Fibroblast of gingiva (primary cell): ENCODE data around the gene MBTPS2.
"Not testable (repeated sequence)": the region's sequence is repeated elsewhere in the genome, so short reads cannot be mapped to it uniquely, and the experiment has no call there.

Source experiments
- DNase-seq: peaks from one replicate; pipeline ENCODE4 v3.0.0-alpha.2; 2011; ENCODE audit warnings: low read depth

Gene MBTPS2

DNA sequence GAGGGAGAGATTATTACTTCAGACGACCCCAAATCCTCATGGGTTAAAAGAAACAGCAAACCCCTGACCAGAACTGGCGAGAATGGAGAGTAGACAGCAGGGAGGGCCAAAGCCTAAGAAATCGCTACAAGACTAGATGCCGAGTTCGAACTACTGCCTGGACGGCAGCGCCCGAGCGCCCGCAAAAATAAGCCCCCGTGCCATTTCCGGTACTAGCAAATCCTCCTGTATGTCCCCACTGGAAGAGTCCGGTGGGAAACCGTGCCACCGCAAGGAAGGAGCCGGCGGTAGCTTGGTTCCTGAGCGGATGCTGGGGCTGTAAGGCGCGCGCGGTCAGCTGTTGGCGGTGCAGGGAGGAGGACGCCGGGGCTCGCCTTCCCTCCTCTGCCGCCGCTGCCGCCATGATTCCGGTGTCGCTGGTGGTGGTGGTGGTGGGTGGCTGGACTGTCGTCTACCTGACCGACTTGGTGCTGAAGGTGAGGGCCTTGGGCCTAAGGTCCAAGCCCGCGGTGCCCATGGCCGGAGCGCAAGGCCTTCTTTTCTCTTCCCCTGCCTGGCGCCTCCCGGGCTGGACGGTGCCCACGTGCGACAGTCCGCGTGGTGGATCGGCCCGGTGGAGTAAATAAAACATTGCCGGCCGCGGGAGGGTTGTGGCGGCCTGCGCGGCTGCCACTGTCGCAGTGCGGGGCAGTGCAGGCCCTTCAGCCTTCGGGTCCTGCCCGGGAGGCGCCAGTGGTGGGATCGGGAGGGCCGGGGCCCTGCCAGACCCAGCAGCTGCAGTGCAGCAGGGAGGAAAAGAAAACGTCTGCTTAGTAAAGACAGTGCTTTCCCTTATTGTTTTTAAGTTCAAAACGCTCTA lies at the start of gene MBTPS2:
MBTPS2 (plus strand) TSS at position 284 of the 859 bp plus-strand sequence; CDS start at position 402, 118 bp downstream.
- peak; percentile 90 for DNase-seq

GRCh38 chrX:21798677-21799219 lies 40.7 kb upstream of the MBTPS2 start:
- DNase-seq = peak; percentile 14

DNA sequence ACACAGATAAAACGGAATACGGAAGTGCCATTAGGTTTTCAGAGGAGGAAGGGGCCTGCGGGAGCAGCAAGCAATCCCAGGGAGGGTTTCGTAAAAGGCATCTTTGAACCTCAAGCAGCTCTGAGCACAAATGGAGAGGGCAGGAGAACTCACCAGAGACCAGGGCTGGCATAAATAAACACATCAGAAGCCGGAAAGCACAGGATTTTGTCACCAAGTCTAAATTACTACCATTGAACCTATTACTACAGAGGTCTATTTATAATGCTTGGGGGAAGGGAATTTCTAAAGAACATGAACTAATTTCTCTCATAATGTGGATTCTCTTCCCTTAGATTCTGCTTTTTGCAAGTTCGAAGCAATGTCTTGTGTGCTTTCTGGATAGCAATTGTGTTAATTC lies 39.6 kb upstream of the MBTPS2 start:
- peak; percentile 5 for DNase-seq

DNA sequence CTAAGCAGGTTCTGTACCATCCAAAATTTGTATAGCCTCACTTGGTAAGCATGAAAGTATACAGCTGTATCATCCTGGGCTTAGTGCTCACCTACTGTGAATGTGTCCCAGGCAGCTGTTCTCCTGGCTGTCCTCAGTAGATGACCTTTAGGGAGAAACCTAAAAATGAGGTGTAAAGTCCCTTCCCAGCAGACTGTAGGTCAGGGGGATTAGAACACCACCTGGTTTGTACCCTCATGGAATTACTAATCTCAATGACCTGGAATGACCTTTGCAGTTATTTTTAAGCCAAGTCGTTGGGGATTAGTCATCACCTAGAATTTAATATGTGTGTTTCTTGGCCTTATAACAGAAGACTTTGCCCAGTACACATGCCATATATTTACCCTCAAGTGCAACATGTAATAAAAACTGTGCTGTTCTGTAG lies 39.1 kb upstream of the MBTPS2 start:
- peak; percentile 22 for DNase-seq

GRCh38 chrX:21802054-21802670 lies 37.3 kb upstream of the MBTPS2 start:
- no peak for DNase-seq

- no peak for DNase-seq
Observed at GRCh38 chrX:21802839-21803238, 36.6 kb upstream of the MBTPS2 start.

DNA sequence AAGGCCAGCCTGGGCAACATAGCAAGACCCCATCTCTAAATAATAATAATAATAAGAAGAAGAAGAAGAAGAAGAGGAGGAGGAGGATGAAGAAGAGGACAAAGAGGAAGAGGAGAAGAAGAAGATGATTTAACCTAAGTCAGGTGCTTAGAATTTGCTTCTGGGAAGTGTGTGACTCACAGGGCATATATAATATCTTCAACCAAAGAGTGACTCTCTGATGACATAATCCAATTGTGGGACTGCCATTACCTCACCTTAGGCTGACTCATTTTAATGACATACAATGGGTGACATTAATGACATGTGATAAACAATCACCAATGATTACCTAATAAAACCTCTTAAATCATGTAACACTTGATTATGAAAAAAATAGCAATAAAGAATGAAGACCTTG lies 32.7 kb upstream of the MBTPS2 start:
- DNase-seq = no peak

GRCh38 chrX:21811832-21812231 lies 27.6 kb upstream of the MBTPS2 start:
- no peak for DNase-seq

DNA sequence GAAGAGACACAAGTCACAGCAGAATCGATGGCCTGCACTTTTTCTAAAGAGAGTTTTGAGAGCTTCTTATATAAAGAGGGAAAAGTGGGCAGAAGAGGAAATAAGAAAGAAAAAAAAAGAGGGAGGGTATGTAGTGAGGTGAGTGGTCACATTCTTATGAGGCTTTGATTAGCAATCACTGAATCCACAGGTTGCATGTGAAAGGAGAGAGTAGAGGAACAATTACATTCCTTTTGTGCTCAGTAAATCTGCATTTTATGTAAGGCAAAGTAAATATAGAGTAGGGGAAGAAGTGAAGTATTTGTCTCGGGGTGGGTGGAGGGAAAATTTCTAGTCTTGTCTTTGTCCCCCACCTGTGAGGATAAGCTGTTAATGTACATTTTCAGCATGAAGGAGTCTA lies 26.8 kb upstream of the MBTPS2 start:
- no peak for DNase-seq

GRCh38 chrX:21813612-21814368 lies 25.6 kb upstream of the MBTPS2 start:
- DNase-seq = no peak

GRCh38 chrX:21816136-21816535 lies 23.3 kb upstream of the MBTPS2 start:
- DNase-seq = no peak

DNA sequence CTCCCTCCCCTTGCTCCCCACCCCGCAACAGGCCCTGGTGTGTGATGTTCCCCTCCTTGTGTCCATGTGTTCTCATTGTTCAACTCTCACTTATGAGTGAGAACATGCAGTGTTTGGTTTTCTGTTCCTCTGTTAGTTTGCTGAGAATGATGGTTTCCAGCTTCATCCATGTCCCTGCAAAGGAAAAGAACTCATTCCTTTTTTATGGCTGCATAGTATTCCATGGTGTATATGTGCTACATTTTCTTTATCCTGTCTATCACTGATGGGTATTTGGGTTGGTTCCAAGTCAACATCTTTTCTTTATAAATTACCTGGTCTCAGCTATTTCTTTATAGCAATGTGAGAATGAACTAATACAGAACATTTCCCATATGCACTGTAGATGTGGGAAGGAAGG lies 19.2 kb upstream of the MBTPS2 start:
- not testable (repeated sequence) for DNase-seq

GRCh38 chrX:21821875-21822274 lies 17.5 kb upstream of the MBTPS2 start:
- DNase-seq = no peak

DNA sequence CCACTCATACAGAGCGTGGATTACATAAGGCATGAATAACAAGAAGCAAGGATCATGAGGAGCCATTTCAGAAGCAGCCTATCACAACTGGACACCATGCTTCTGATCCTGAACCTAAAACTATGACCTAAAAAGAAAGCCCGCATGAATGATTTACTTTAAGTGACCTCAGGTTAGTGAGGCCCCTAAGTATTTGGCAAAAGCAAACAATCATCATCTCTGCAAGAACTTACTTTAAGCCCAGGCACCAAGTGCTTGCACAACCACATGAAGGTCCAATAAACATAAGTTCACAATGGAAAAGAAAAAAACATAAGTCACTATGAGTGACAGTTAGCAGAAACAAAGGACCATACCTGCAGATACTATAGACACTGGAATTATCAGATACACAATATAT lies 7.9 kb upstream of the MBTPS2 start:
- DNase-seq = no peak

DNA sequence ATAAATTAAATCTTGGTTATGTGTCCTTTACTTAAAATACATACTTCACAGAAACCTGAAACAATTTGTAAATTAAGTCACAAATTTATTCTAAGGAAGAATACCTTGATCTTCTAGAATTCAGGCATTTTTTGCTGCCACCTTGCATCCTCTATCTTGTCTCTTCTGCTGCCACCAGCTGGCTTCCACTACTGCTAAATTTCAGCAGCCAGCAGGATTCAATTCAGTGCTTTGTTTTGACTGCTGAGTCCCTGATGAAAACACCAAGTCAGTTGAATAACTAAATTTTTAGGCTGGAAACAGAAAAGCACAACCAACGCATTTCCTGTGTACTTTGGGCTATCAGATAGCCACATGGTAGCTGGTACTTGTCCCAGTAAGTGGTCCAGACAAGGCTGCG lies 2.4 kb upstream of the MBTPS2 start:
- DNase-seq = no peak

DNA sequence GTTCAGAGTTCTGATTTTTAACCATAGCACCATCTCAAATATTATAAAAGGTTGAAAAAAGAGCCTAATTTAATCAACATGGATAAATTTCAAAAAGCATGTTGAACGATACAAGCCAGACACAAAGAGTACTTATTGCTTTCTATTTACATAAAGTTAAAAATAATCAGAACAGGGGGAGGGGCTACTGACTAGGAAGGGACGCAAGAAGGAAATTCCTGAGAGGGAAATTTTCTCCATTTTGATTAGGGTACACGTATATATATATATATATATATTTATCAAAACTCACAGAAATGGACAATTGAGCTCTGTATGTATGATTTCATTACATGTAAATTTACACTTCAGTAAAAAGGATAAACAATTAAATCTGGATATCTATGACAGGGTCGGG lies 482 bp upstream of the MBTPS2 start:
- peak; percentile 19 for DNase-seq

DNA sequence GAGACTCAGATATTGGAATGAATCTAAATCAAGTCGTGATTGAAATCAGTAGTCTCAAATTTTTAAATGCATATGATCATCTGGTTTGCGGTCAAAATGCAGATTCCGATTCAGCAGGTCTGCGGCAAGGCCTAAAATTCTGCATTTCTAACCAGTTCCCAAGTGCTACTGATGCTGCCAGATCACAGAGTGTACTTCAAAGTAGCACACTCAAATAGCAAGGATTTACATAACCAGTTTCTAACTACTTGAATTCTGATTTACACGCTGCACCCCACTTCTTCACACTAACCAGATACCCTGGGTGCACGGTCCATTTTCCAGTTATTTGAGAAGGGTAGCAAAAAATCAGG lies 752 bp downstream of the MBTPS2 start:
- no peak for DNase-seq

DNA sequence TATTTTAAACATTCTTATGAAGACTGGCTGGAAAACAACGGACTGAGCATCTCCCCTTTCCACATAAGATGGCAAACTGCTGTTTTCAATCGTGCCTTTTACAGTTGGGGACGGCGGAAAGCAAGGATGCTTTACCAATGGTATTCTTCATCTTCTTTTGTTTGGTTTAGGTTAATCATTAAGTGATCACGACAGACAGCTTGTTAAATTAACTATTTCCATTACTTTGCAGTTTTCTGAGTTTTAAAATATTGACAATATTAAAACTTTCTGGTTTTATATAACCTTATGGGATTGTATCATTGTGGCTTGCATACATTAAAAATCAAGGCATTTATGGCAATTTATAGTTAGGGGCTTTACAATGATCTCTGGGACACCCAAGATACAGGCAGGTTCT lies 3.8 kb downstream of the MBTPS2 start:
- no peak for DNase-seq

DNA sequence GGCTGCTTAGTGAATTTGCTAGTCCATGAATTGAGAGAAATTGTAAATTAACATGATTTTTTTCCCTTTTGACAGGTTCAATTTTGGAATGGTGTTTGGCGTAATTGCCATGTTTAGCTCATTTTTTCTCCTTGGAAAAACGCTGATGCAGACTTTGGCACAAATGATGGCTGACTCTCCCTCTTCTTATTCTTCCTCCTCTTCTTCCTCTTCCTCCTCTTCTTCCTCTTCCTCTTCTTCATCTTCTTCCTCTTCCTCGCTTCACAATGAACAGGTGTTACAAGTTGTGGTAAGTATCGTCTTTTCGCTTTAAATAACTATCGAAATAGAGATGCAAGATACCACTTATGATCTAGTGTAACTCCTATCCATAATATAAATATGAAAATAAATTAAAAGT lies 5.7 kb downstream of the MBTPS2 start:
- DNase-seq = no peak

GRCh38 chrX:21847342-21847741 lies 7.9 kb downstream of the MBTPS2 start:
- no peak for DNase-seq

DNA sequence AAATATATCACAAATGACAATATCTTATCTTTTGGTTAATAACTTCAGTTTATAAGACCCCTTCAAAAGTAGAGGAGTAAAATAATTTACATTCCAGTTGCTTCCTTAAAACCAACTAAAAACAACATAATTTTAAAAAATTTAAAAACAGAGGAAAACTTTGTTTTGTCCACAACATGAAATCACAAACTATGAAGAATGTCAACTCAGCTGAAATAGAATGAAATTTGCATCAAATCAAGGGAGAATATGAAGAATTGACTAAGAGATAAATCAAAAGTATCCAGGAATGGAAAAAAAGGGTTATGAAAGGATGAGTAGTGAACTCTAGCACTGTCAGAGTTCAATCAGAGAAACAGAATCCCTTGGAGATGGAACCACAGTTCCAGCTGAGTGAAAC lies 14.2 kb downstream of the MBTPS2 start:
- no peak for DNase-seq

- DNase-seq = no peak
Observed at GRCh38 chrX:21855937-21856415, 16.6 kb downstream of the MBTPS2 start, which contains the start of gene YY2. YY2 (plus strand) TSS chrX:21855987; CDS start chrX:21856485, 498 bp downstream.
